Heart right ventricle (tissue), 16 donors: ENCODE measurements around the gene VGF. TPM values are rescaled to one million over a fixed set of nuclear protein-coding genes. Genes with fewer than 3 reads are reported as not detected.

Experiments used
- ATAC-seq, 8 donors: fragments of 200-7000 bp; cut with Tn5 transposase; one replicate each; pipeline ENCODE4 v1.9.1; 2020; ENCODE audit warnings: mild to moderate bottlenecking in 8 of 8, moderate library complexity in 8 of 8, moderate number of reproducible peaks in 1 of 8
- DNase-seq, 2 donors: peaks; one replicate each; pipeline ENCODE4 v3.0.0-alpha.2; 2020
- H3K27ac ChIP-seq, 10 donors: fragments of 200-600 bp; sonication (generic) in 2 of 10; one replicate each; pipeline versions ENCODE4 v1.5.0 to v1.8.0; 2020 to 2022; ENCODE audit warnings: mild to moderate bottlenecking in 3 of 10
- H3K27me3 ChIP-seq, 7 donors: fragments of 200-600 bp; one replicate each; pipeline ENCODE4 v1.8.0; 2021 to 2022; ENCODE audit warnings: mild to moderate bottlenecking in 2 of 7
- H3K36me3 ChIP-seq, 9 donors: fragments of 200-600 bp; sonication (generic) in 1 of 9; one replicate each; pipeline versions ENCODE4 v1.5.0 to v1.8.0; 2020 to 2022; ENCODE audit warnings: mild to moderate bottlenecking in 2 of 9
- H3K4me1 ChIP-seq, 9 donors: fragments of 200-600 bp; sonication (generic) in 1 of 9; one replicate each; pipeline versions ENCODE4 v1.5.0 to v1.8.0; 2020 to 2022; ENCODE audit warnings: mild to moderate bottlenecking in 4 of 9
- H3K4me3 ChIP-seq, 10 donors: fragments of 200-600 bp; sonication (generic) in 2 of 10; one replicate each; pipeline versions ENCODE4 v1.5.0 to v1.8.0; 2020 to 2022; ENCODE audit warnings: mild to moderate bottlenecking in 7 of 10, moderate library complexity in 2 of 10
- H3K9me3 ChIP-seq, 11 donors: fragments of 200-600 bp in 10 of 11; sonication (generic) in 2 of 11; one replicate each; pipeline versions ENCODE4 v1.5.0 to v1.8.0; 2013 to 2022; ENCODE audit warnings: mild to moderate bottlenecking in 2 of 11, control low read depth in 1 of 11, moderate library complexity in 1 of 11
- CTCF ChIP-seq, 9 donors: fragments of 200-600 bp; sonication (generic) in 2 of 9; IDR thresholded peaks; one replicate each; pipeline versions ENCODE4 v1.5.0 to v1.8.0; 2021 to 2022; ENCODE audit warnings: antibody characterized with exemption in 9 of 9, mild to moderate bottlenecking in 5 of 9, moderate library complexity in 1 of 9
- WGBS, 2 donors: extraction: QIAGEN DNeasy Blood & Tissue Kit; methylation state at CpG; one replicate each; pipeline ENCODE4 v1.1.7; 2013; ENCODE audit warnings: inconsistent platforms in 1 of 2; 5-methylcytosine and 5-hydroxymethylcytosine counted together
- intact Hi-C, 10 donors: fragments of 100-400 bp; cut with DNase I; formaldehyde crosslinking; loops; one replicate each; pipeline versions ENCODE4 v1.11.1 to v1.14.2; 2022
- polyA plus RNA-seq, 2 donors: library from polyadenylated mRNA; stranded (reverse); fragments of 200-250 nt; gene quantifications; one replicate each; pipeline ENCODE4 v1.2.3, GENCODE V29; 2013
- total RNA-seq, 10 donors: library from RNA; stranded (reverse); fragmentation: NEBNext Ultra II Directional in 3 of 10; extraction: Animal tissue kit (Norgen Biotek cat#: 25700) in 3 of 10; gene quantifications; one replicate each; pipeline versions ENCODE4 v1.2.1 to v1.2.4, GENCODE V29; 2021 to 2023
- donor health status: Arrhythmogenic right ventricular cardiomyopathy.
- donor health status: ischemic (EF 13 %, LVEDD 7.1; RV severe dilation, severe dysfunction).
- donor health status: healthy with polysubstance abuse.
- donor health status: DM: no; HTN: yes; CAD: no.
- donor health status: DM: no; HTN: no; CAD: no.
- donor health status: ischemic (EF 25% LVEDD 6.9; RV normal size, moderate dysfunction).
- donor health status: ischemic (EF 25% LVEDD 5.7; RV mildly dilated, moderate dysfunction).
- donor health status: healthy.
- donor health status: DM: yes; HTN: yes; CAD: no.
- donor health status: Ischemic cardiomyopathy.
- donor health status: ischemic (EF 35%, LVEDD 5.7; RV mildly dilated, moderate dysfunction).
- donor health status: nonischemic (EF 11% LVEDD 7.7; RV severe dilation, severe dysfunction).
- donor health status: DM: yes; HTN: yes; CAD: no.
- donor health status: PGD.
- donor health status: ischemic (EF 29% LVEDD 5.4; RV normal size, mild dysfunction).
- donor health status: nonischemic (EF 23%, LVEDD 6.1; RV moderate dilation, normal function).

VGF gene
- total and polyA plus RNA-seq, 12 donors, result 0.17 TPM; not detected in 11

- no peaks in the 10 kb centered on the region for H3K36me3 ChIP-seq
- WGBS, 2 donors, result 86 to 88% methylated on average over 4 of the region's 4 CpGs
- no peak overlapping the region for H3K27ac ChIP-seq
- H3K4me1 ChIP-seq, result peaks cover 13 to 62% (median 44%) of the 10 kb centered on the region in 9 donors
- H3K4me3 ChIP-seq, result no peak overlapping the region
- no peaks in the 10 kb centered on the region for H3K9me3 ChIP-seq
- H3K27me3 ChIP-seq, result peaks cover 0 to 4% (median 0%) of the 10 kb centered on the region in 7 donors
- DNase-seq (no peak), ATAC-seq (no peak)
- no peak for TF ChIP-seq CTCF (IDR thresholded peaks at IDR 0.05)
- intact Hi-C loops, result no loop called here
Measured at GRCh38 chr7:101120315-101120714, 45.1 kb downstream of the VGF start.

DNA sequence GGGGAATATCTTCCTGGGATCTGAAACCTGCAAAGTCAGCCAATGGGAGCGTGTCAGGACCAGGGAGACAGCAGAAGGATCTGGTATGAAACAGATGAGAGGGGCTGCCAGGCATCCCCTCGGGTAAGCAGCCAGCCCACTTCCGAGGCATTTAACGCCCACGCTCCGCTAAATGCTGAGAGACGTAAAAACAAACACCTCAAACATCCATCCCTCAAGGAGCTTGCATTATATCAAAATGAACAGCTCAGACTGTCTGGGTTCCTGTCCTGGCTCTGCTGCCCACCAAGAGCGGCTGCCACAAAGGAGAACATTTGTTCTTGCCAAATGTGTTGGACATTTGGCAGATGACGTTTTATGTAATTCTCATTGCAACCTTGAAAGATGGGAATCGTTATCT, 45.5 kb downstream of the VGF start:
- no peak for DNase-seq
- WGBS, 2 donors, result 59 to 60% methylated on average over 10 of the region's 10 CpGs
- peaks cover 13 to 58% (median 41%) of the 10 kb centered on the region in 9 donors for H3K4me1 ChIP-seq
- H3K9me3 ChIP-seq, result no peaks in the 10 kb centered on the region
- H3K36me3 ChIP-seq, result no peaks in the 10 kb centered on the region
- intact Hi-C loops, result no loop called here
- no peak overlapping the region for H3K27ac ChIP-seq
- TF ChIP-seq CTCF (IDR thresholded peaks at IDR 0.05), result no peak
- H3K27me3 ChIP-seq, result peaks cover 0 to 2% (median 0%) of the 10 kb centered on the region in 7 donors
- H3K4me3 ChIP-seq, result no peak overlapping the region
- no peak for ATAC-seq

GRCh38 chr7:101118856-101119255, 46.5 kb downstream of the VGF start:
- H3K36me3 ChIP-seq, result no peaks in the 10 kb centered on the region
- peaks cover 13 to 48% (median 33%) of the 10 kb centered on the region in 9 donors for H3K4me1 ChIP-seq
- no peak for TF ChIP-seq CTCF (IDR thresholded peaks at IDR 0.05)
- H3K9me3 ChIP-seq, result no peaks in the 10 kb centered on the region
- no peak overlapping the region for H3K4me3 ChIP-seq
- no peaks in the 10 kb centered on the region for H3K27me3 ChIP-seq
- no peak for DNase-seq
- WGBS, 2 donors, result 90 to 96% methylated on average over 3 of the region's 3 CpGs
- H3K27ac ChIP-seq, result no peak overlapping the region
- ATAC-seq, result no peak
- intact Hi-C loops, result no loop called here

DNA sequence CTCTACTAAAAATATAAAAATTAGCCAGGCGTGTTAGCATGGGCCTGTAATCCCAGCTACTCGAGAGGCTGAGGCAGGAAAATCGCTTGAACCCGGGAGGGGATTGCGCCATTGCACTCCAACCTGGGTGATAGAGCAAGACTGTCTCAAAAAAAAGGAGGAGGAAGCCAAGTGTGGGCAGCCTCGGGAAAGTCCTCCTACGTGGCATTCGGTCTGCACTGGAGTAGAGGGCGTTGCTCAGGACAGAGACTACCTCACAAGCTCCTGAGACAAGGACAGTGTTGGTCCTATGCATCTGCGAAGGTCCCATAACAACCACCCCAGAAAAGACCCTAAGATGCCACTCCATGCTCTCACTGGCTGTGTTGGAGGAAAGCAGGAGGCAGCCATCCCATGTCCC, 48.5 kb downstream of the VGF start:
- ATAC-seq, result no peak
- intact Hi-C loops, result no loop called here
- no peaks in the 10 kb centered on the region for H3K36me3 ChIP-seq
- H3K27ac ChIP-seq, result peak overlapping the region in 5 of 10 donors; percentile 34 to 81 (median 58)
- no peak for TF ChIP-seq CTCF (IDR thresholded peaks at IDR 0.05)
- no peaks in the 10 kb centered on the region for H3K9me3 ChIP-seq
- H3K4me3 ChIP-seq, result no peak overlapping the region
- WGBS, 2 donors, result 80 to 82% methylated on average over 10 of the region's 10 CpGs
- H3K27me3 ChIP-seq, result no peaks in the 10 kb centered on the region
- peaks cover 7 to 38% (median 25%) of the 10 kb centered on the region in 9 donors for H3K4me1 ChIP-seq
- no peak for DNase-seq
